Measurements from ENCODE around the gene CA7.

The CA7 gene

DNA sequence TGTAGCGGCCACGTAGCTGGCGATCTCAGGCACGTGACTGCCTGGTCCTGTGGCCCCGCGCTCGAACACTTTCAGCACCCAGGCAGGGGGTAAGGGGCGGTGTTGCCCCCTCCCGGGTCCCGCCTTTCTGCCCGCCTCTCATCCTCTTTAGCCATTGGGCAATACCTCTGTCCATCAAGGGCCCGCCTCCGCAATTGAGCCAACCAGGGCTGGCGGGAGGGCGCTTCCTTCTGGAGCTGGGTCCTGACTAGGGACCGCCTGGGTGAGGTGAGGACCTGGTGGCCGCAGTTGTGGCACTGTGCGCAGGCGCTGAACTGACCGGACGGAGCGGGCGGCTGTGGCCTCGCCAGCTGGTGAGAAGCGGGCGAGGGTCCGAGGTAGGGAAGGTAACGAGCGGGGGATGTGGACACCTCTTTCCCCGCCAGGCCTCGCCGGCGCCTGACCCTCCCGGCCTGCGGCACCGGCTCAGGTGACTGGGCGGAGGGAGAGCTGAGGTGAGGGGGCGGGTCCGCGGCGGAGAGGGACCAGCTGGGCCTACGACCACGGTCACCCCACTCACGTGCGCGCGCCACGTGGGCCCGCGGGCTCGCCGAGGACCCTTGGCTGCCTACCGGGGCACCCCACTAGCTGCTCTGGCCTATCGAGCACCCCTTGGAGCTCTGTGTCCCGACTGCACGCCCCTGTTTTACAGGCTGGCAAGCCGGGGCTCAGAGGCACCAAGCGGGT lies 36.2 kb downstream of the CA7 start, which contains the start of gene PDP2:
Gene PDP2 (plus strand): TSS at position 228 of the 726 bp plus-strand sequence. CDS start 3,770 bp downstream, outside the sequence.
- Histone ChIP-seq H3K36me3 (peaks cover 18% of the 10 kb centered on the region), H3K9me3 (no peaks in the 10 kb centered on the region), H3K4me3 (ENCODE audit: low read depth, low read length) (peak within 1 kb of the TSS; percentile 92), H3K4me1 (peaks cover 6% of the 10 kb centered on the region; the same call in 1 of the 2 replicates), H3K27me3 (no peaks in the 10 kb centered on the region)
- DNase-seq = peak; percentile 98
- TF ChIP-seq, protein P1, sequence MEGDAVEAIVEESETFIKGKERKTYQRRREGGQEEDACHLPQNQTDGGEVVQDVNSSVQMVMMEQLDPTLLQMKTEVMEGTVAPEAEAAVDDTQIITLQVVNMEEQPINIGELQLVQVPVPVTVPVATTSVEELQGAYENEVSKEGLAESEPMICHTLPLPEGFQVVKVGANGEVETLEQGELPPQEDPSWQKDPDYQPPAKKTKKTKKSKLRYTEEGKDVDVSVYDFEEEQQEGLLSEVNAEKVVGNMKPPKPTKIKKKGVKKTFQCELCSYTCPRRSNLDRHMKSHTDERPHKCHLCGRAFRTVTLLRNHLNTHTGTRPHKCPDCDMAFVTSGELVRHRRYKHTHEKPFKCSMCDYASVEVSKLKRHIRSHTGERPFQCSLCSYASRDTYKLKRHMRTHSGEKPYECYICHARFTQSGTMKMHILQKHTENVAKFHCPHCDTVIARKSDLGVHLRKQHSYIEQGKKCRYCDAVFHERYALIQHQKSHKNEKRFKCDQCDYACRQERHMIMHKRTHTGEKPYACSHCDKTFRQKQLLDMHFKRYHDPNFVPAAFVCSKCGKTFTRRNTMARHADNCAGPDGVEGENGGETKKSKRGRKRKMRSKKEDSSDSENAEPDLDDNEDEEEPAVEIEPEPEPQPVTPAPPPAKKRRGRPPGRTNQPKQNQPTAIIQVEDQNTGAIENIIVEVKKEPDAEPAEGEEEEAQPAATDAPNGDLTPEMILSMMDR (IDR thresholded peaks at IDR 0.05; ENCODE audit: low read depth, low read length) = no peak

GRCh38 chr16:66881014-66881417 lies 36.8 kb downstream of the CA7 start:
- no peaks in the 10 kb centered on the region for H3K27me3 ChIP-seq
- no peak for DNase-seq
- peaks cover 23% of the 10 kb centered on the region for H3K36me3 ChIP-seq
- H3K4me1 ChIP-seq = peaks cover 6% of the 10 kb centered on the region; the same call in 1 of the 2 replicates
- peak overlapping the region; percentile 92 for H3K4me3 ChIP-seq (ENCODE audit: low read depth, low read length)
- TF ChIP-seq, protein P1 (IDR thresholded peaks at IDR 0.05; ENCODE audit: low read depth, low read length) = no peak
- no peaks in the 10 kb centered on the region for H3K9me3 ChIP-seq

- no peaks in the 10 kb centered on the region for H3K27me3 ChIP-seq
- peak overlapping the region; percentile 92 for H3K4me3 ChIP-seq (ENCODE audit: low read depth, low read length)
- DNase-seq = no peak
- TF ChIP-seq, protein P1 (IDR thresholded peaks at IDR 0.05; ENCODE audit: low read depth, low read length) = no peak
- H3K36me3 ChIP-seq = peaks cover 28% of the 10 kb centered on the region
- H3K4me1 ChIP-seq = peaks cover 6% of the 10 kb centered on the region; the same call in 1 of the 2 replicates
- H3K9me3 ChIP-seq = no peaks in the 10 kb centered on the region
Observed at GRCh38 chr16:66881560-66881959, 37.3 kb downstream of the CA7 start.

DNA sequence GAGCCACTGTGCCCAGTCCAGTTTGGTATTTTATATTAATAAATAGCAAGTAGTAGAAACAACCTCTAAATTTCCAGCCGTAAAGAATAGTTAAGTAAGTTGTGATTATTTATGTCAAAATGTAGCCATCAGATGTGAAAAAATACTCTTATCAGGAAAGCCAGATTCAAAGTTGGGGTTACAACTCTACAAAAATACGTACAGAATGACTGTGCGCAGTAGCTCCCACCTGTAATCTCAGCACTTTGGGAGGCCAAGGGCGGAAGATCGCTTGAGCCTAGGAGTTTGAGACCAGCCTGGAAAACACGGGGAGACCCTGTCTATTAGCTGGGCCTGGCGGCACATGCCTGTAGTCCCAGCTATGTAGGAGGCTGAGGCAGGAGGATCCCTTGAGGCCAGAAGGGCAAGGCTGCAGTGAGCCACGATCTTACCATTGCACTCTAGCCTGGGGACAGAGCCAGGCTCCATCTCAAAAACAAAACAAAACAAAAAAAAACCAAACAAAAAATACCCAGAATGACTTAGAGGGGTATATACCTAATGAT lies 37.8 kb downstream of the CA7 start:
- H3K9me3 ChIP-seq = no peaks in the 10 kb centered on the region
- H3K36me3 ChIP-seq = peaks cover 31% of the 10 kb centered on the region
- no peaks in the 10 kb centered on the region for H3K27me3 ChIP-seq
- TF ChIP-seq, protein P1 (IDR thresholded peaks at IDR 0.05; ENCODE audit: low read depth, low read length) = no peak
- peak overlapping the region; percentile 92 for H3K4me3 ChIP-seq (ENCODE audit: low read depth, low read length)
- H3K4me1 ChIP-seq = peaks cover 6% of the 10 kb centered on the region; the same call in 1 of the 2 replicates
- no peak for DNase-seq

DNA sequence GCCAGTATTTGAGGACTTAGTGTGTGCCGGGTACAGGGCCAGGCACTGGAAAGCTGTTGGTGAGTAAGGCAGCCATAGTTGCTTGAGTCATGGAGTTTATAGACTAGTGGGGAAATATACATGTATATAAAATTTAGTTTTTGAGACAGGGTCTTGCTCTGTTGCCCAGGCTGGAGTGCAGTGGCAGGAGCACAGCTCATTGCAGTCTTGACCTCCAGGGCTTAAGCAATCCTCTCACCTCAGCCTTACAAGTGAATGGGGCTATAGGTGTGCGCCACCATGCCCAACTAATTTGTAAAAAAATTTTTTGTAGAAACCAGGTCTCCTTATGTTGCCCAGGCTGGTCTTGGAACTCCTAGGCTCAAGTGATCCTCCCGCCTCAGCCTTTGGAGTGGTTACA lies 38.5 kb downstream of the CA7 start:
- Histone ChIP-seq H3K36me3 (peaks cover 31% of the 10 kb centered on the region), H3K4me3 (ENCODE audit: low read depth, low read length) (no peak overlapping the region), H3K4me1 (peaks cover 6% of the 10 kb centered on the region; the same call in 1 of the 2 replicates), H3K27me3 (no peaks in the 10 kb centered on the region), H3K9me3 (no peaks in the 10 kb centered on the region)
- no peak for DNase-seq
- TF ChIP-seq, protein P1 (IDR thresholded peaks at IDR 0.05; ENCODE audit: low read depth, low read length) = no peak

GRCh38 chr16:66885491-66885890 lies 41.3 kb downstream of the CA7 start:
- Histone ChIP-seq H3K4me3 (ENCODE audit: low read depth, low read length) (no peak overlapping the region), H3K4me1 (peaks cover 9% of the 10 kb centered on the region), H3K36me3 (peaks cover 39% of the 10 kb centered on the region), H3K9me3 (no peaks in the 10 kb centered on the region), H3K27me3 (no peaks in the 10 kb centered on the region)
- DNase-seq = no peak
- TF ChIP-seq, protein P1 (IDR thresholded peaks at IDR 0.05; ENCODE audit: low read depth, low read length) = no peak
